Gastrocnemius medialis (tissue), 4 donors: ENCODE data around the gene TTC4.

Experiments
- CTCF ChIP-seq, 5 experiments: fragments of 450-650 bp in 3 of 5; fragments of 200-600 bp in 2 of 5; sonication (generic) in 2 of 5; IDR thresholded peaks in 4 of 5; conservative IDR thresholded peaks in 1 of 5; 1 replicate in 4 of 5; 2 replicates in 1 of 5; pipeline ENCODE4 v1.5.1; 2016 to 2019; ENCODE audit warnings: antibody characterized with exemption in 5 of 5, mild to moderate bottlenecking in 3 of 5, moderate library complexity in 3 of 5
- POLR2A ChIP-seq, 2 donors: fragments of 450-650 bp; IDR thresholded peaks; one replicate each; pipeline ENCODE4 v1.6.1; 2017; ENCODE audit warnings: antibody characterized with exemption in 2 of 2, mild to moderate bottlenecking in 2 of 2, moderate library complexity in 2 of 2

GRCh38 chr1:54787604-54788003, 71.9 kb downstream of the TTC4 start:
- no peak for TF ChIP-seq CTCF (IDR thresholded peaks at IDR 0.05 in 4 of 5, conservative IDR thresholded peaks at IDR 0.05 in 1 of 5)
- no peak for TF ChIP-seq POLR2A (IDR thresholded peaks at IDR 0.05)
